ENCODE data around the gene ELMO1. TPM values are rescaled to one million over a fixed set of nuclear protein-coding genes. Genes with fewer than 3 reads are reported as not detected.

Gene ELMO1
- total RNA-seq, 1 donor = under 0.01 TPM

GRCh38 chr7:36911788-36912187, 536.9 kb downstream of the ELMO1 start:
- H3K4me3 ChIP-seq (ENCODE audit: low read depth, low read length) = no peak overlapping the region
- no peak for DNase-seq (ENCODE audit: low read depth)
- TF ChIP-seq CTCF (IDR thresholded peaks at IDR 0.05; ENCODE audit: insufficient read depth, low read depth, low read length) = no peak

- no peak for TF ChIP-seq CTCF (IDR thresholded peaks at IDR 0.05; ENCODE audit: insufficient read depth, low read depth, low read length)
- H3K4me3 ChIP-seq (ENCODE audit: low read depth, low read length) = no peak overlapping the region
- no peak for DNase-seq (ENCODE audit: low read depth)
Measured at GRCh38 chr7:36910859-36911258, 537.8 kb downstream of the ELMO1 start.

- DNase-seq (ENCODE audit: low read depth) = no peak
- no peak for TF ChIP-seq CTCF (IDR thresholded peaks at IDR 0.05; ENCODE audit: insufficient read depth, low read depth, low read length)
- no peak overlapping the region for H3K4me3 ChIP-seq (ENCODE audit: low read depth, low read length)
Measured at GRCh38 chr7:36910401-36910800, 538.3 kb downstream of the ELMO1 start.

- H3K4me3 ChIP-seq (ENCODE audit: low read depth, low read length) = no peak overlapping the region
- no peak for TF ChIP-seq CTCF (IDR thresholded peaks at IDR 0.05; ENCODE audit: insufficient read depth, low read depth, low read length)
- no peak for DNase-seq (ENCODE audit: low read depth)
Measured at GRCh38 chr7:36906956-36907635, 541.6 kb downstream of the ELMO1 start.

- TF ChIP-seq CTCF (IDR thresholded peaks at IDR 0.05; ENCODE audit: insufficient read depth, low read depth, low read length) = no peak
- H3K4me3 ChIP-seq (ENCODE audit: low read depth, low read length) = no peak overlapping the region
- DNase-seq (ENCODE audit: low read depth) = no peak
Measured at GRCh38 chr7:36906448-36906847, 542.2 kb downstream of the ELMO1 start.

GRCh38 chr7:36905841-36906240, 542.8 kb downstream of the ELMO1 start:
- no peak overlapping the region for H3K4me3 ChIP-seq (ENCODE audit: low read depth, low read length)
- no peak for TF ChIP-seq CTCF (IDR thresholded peaks at IDR 0.05; ENCODE audit: insufficient read depth, low read depth, low read length)
- DNase-seq (ENCODE audit: low read depth) = no peak

- no peak for TF ChIP-seq CTCF (IDR thresholded peaks at IDR 0.05; ENCODE audit: insufficient read depth, low read depth, low read length)
- no peak for DNase-seq (ENCODE audit: low read depth)
- no peak overlapping the region for H3K4me3 ChIP-seq (ENCODE audit: low read depth, low read length)
Measured at GRCh38 chr7:36904802-36905201, 543.9 kb downstream of the ELMO1 start.

Measured in fibroblast of villous mesenchyme (primary cell).